Measurements from ENCODE around the gene HCCS.
"Not testable (repeated sequence)": the region's sequence is repeated elsewhere in the genome, so short reads cannot be mapped to it uniquely, and the experiment has no call there.

The HCCS gene

GRCh38 chrX:11119313-11119943, 8.3 kb downstream of the HCCS start:
- TF ChIP-seq CTCF (IDR thresholded peaks at IDR 0.05; ENCODE audit: low read length, missing control alignments), result no peak
- DNase-seq (ENCODE audit: low read depth), result no peak
- no peak overlapping the region for H3K4me3 ChIP-seq (replicated peaks; ENCODE audit: low read depth, low read length)

- not testable (repeated sequence) for H3K4me3 ChIP-seq (replicated peaks; ENCODE audit: low read depth, low read length)
Measured at GRCh38 chrX:11123087-11123486, 12.0 kb downstream of the HCCS start.

GRCh38 chrX:11124112-11124511, 13.0 kb downstream of the HCCS start:
- TF ChIP-seq CTCF (IDR thresholded peaks at IDR 0.05; ENCODE audit: low read length, missing control alignments), result no peak
- H3K4me3 ChIP-seq (replicated peaks; ENCODE audit: low read depth, low read length), result no peak overlapping the region
- DNase-seq (ENCODE audit: low read depth), result no peak

More at GRCh38 chrX:11123087-11123486, 12.0 kb downstream of the HCCS start:
- not testable (repeated sequence) for DNase-seq (ENCODE audit: low read depth)

GRCh38 chrX:11125060-11125459, 13.9 kb downstream of the HCCS start:
- no peak for TF ChIP-seq CTCF (IDR thresholded peaks at IDR 0.05; ENCODE audit: low read length, missing control alignments)
- DNase-seq (ENCODE audit: low read depth), result no peak
- no peak overlapping the region for H3K4me3 ChIP-seq (replicated peaks; ENCODE audit: low read depth, low read length)

- H3K4me3 ChIP-seq (replicated peaks; ENCODE audit: low read depth, low read length), result no peak overlapping the region
- no peak for TF ChIP-seq CTCF (IDR thresholded peaks at IDR 0.05; ENCODE audit: low read length, missing control alignments)
- no peak for DNase-seq (ENCODE audit: low read depth)
Measured at GRCh38 chrX:11129534-11130105, 18.5 kb downstream of the HCCS start.

- DNase-seq (ENCODE audit: low read depth), result no peak
- no peak overlapping the region for H3K4me3 ChIP-seq (replicated peaks; ENCODE audit: low read depth, low read length)
- no peak for TF ChIP-seq CTCF (IDR thresholded peaks at IDR 0.05; ENCODE audit: low read length, missing control alignments)
Measured at GRCh38 chrX:11130136-11130535, 19.0 kb downstream of the HCCS start.

- H3K4me3 ChIP-seq (replicated peaks; ENCODE audit: low read depth, low read length), result no peak overlapping the region
- peak; percentile 6 for TF ChIP-seq CTCF (IDR thresholded peaks at IDR 0.05; ENCODE audit: low read length, missing control alignments)
- peak; percentile 3 for DNase-seq (ENCODE audit: low read depth)
Measured at GRCh38 chrX:11131146-11131545, 20.0 kb downstream of the HCCS start.

Measured in fibroblast of pulmonary artery (primary cell).